Activated CD8-positive, alpha-beta memory T cell treated with anti-CD3 and anti-CD28 coated beads for 36 hours (primary cell): ENCODE data around the gene ZNF778. TPM values are rescaled to one million over a fixed set of nuclear protein-coding genes. Genes with fewer than 3 reads are reported as not detected.

Source experiments
- CTCF ChIA-PET: fragments of 350-600 bp; sonication (Branson Sonifier 250); formaldehyde crosslinking; loops from one replicate; lab custom pipeline; 2021; ENCODE audit warnings: antibody characterized with exemption; lab: Charles Lee
- POLR2A ChIA-PET: fragments of 350-600 bp; sonication (Branson Sonifier 250); formaldehyde crosslinking; loops from one replicate; lab custom pipeline; 2021; ENCODE audit warnings: antibody characterized with exemption; lab: Charles Lee
- total RNA-seq, 2 experiments: library from RNA; stranded (reverse); gene quantifications; one replicate each; pipeline ENCODE4 v1.2.3, GENCODE V29; 2021

Gene ZNF778
- total RNA-seq, 2 experiments from 2014 or later: 11.8 to 12.0 TPM

- CTCF ChIA-PET: interaction anchor here (1.2 kb wide), 1 partner anchor 13 kb away, joined by 4 read pairs; no protein-coding TSS in a partner anchor
- POLR2A ChIA-PET: interaction anchor here (0.7 kb wide), 1 partner anchor 14 kb away, joined by 3 read pairs; no protein-coding TSS in a partner anchor
These were observed 61.1 kb downstream of the ZNF778 start for GRCh38 chr16:89278441-89279240.

- CTCF ChIA-PET: interaction anchor here (1.2 kb wide), 1 partner anchor 12 kb away, joined by 4 read pairs; no protein-coding TSS in a partner anchor
- POLR2A ChIA-PET: no interaction called here
These were observed 62.4 kb downstream of the ZNF778 start for GRCh38 chr16:89279666-89280481.

GRCh38 chr16:89280546-89281188 is 63.2 kb downstream of the ZNF778 start:
- CTCF ChIA-PET: no interaction called here
- POLR2A ChIA-PET: no interaction called here

DNA sequence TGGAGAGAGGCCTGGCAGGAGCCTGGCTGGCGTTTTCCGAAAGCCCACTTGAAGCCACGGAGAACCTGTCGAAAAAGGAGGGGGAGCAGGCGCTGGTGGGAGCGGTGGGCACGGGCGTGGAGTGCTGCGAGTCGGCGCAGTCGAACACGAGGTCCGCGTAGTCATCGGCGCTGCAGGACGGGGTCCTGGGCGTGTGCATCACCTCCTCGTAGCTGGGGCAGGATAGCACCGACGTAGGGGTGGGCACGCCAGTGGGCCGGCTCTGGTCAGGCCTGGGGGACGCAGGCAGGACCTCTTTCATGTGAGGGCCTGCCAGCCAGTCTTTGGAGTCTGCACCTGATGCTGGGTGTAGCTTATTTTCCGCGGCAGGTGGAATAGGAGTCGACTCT is 63.7 kb downstream of the ZNF778 start:
- CTCF ChIA-PET: no interaction called here

DNA sequence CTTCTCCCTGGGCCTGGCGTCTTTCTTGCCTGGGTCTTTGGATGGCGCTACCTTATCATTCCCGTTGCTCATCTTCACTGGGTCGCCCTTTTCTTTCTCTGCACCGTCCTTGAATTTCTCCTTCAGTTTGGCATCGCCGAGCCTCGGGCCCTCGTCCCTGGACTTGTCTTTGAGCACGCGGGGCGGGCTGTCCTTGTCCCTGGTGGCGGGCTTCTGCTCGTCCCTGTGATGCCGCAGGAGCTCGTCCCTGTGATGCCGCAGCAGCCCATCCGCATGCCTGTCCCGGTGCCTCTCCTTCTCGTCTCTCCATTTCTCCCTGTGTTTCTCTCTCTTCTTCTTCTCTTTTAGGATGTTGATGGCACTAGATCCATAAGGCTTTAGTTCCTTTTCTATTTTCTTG is 64.3 kb downstream of the ZNF778 start:
- ChIA-PET CTCF (no interaction called here), POLR2A (interaction anchor here (0.6 kb wide), 1 partner anchor 389 kb away, joined by 3 read pairs; no protein-coding TSS in a partner anchor)

More for the DNA sequence above, 63.7 kb downstream of the ZNF778 start:
- POLR2A ChIA-PET: interaction anchor here (0.6 kb wide), 1 partner anchor 390 kb away, joined by 3 read pairs; no protein-coding TSS in a partner anchor

DNA sequence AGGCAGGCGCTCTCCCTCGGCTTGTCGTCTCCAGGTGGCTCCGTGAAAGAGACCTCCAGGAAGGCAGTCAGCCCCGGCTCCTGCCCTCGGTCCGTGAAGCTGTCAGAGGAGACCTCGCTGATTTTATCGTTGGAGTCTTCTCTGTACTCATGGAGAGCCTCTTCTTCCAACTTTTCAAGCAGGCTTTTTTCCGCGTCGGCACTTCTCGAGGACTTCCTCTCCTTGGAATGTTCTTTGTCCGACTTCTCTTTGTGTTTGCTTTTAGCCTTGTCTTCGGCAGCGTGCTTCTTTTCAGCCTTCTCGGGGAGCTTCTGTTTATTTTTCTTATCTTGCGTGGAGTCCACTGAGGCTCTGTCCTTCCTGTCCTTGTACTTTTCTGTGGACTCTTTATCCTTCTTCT is 65.0 kb downstream of the ZNF778 start:
- POLR2A ChIA-PET: no interaction called here
- CTCF ChIA-PET: no interaction called here

DNA sequence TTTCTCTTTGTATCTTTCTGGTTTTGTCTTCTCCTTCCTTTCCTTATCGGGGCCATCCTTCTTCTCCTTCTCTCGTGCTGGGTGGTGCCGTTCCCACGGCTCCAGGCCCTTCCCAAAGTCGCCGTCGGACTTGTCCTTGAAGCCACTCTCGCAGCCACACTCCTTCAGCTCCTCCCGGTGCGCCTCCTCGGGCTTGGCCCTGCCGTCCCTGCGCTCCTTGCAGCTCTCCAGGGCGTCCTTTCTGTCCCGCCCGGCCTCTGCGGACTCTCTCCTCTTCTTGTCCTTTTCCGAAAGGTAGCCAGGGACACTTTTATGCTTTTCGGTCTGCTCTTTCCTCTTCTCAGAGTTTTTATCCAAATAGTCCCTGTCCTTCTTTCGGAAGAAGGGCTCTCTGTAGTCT is 65.9 kb downstream of the ZNF778 start:
- POLR2A ChIA-PET: no interaction called here
- CTCF ChIA-PET: no interaction called here

GRCh38 chr16:89285381-89285780 is 67.9 kb downstream of the ZNF778 start:
- ChIA-PET POLR2A (no interaction called here), CTCF (interaction anchor here (1.0 to 1.2 kb wide), 2 partner anchors 8 to 12 kb away, joined by 3 to 5 read pairs; no protein-coding TSS in a partner anchor)

GRCh38 chr16:89286096-89286495 is 68.6 kb downstream of the ZNF778 start:
- ChIA-PET CTCF (interaction anchor here (1.2 kb wide), 1 partner anchor 13 kb away, joined by 5 read pairs; no protein-coding TSS in a partner anchor), POLR2A (no interaction called here)

Other genes with a start within 250 kb of the ZNF778 start
- gene CBFA2T3, start 240.5 kb upstream of the ZNF778 start, total RNA-seq: not detected
- gene ACSF3, start 123.9 kb upstream of the ZNF778 start, total RNA-seq: 10 to 100 TPM; 36.5 to 39.2 TPM
- gene CDH15, start 46.0 kb upstream of the ZNF778 start, total RNA-seq: not detected
- gene SLC22A31, start 17.2 kb upstream of the ZNF778 start, total RNA-seq: not detected